ENCODE data around the gene SH3BP5.

Gene SH3BP5

DNA sequence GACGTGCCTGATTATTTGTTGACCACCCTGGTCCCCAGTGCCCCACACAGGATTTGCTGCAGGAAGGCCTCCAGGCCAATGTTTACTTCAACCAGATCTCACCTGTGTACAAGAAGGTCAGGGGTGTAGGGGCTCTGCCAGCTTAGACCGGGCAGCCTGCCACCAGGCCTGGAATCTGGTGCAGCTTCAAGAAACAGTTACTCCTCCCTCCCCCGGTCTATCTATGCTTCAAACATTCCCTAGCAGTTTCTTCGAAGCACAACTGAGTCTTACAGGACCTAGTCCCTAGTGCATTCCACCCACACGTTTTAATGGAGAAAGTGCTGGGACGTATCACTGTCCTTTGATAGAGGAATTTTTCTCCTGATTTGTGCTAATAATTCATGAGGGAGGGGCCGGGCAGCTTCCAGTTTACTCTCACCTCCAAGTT lies 8.0 kb downstream of the SH3BP5 start:
- no peak for DNase-seq

DNA sequence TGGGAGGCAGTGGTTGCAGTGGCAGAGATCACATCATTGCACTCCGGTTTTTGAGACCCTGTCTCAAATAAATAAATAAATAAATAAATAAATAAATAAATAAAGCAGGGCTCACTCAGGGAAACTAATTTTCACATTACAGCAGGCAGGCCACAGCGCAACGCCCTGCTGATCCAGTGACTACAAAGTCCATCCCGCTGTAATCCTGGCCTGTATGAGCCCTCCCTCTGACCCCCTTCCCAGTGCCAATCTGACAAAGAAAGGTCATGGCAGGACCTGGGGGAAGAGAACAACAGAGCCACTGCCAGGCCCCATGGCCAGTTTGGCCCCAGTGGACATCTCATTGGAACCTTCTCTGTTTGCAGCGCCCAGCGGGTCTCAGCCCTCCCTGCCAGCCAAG lies 9.3 kb downstream of the SH3BP5 start:
- no peak for DNase-seq

DNA sequence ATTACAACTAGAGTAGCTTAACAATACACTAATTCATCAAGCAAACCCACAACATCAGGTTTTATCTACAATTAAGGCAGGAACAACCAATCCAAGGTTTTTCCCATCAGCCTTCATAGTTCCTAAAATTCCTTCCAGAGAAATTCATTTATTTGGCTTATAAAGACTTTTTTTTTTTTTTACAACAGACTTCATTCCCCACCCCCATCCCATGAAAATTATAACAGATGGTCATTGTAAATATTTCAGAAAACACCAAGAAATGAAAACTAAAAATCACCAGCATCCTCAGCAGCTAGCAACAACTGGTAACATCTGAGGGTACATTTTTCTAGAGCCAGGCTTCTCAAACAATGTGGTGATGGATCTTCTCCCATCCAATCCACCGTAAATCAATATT lies 11.0 kb downstream of the SH3BP5 start:
- DNase-seq = no peak

DNA sequence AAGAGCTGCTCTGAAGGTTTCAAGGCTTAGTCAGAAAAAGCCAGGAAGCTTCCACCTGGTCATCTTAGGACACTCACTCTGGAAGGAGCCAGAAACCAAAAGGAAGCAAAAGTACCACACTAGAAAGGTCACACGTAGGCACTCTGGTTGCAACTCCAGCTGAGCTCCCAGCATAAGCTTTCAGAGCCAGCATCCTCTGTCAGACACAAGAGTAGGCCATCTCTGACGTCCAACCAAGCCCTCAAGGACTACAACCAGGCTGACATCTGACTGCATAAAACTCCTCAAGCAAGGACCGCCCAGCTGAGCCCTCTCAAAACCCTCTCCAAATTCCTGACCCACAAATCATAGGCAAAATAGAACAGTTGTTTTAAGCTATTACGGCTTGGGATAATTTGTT lies 12.8 kb downstream of the SH3BP5 start:
- no peak for DNase-seq

DNA sequence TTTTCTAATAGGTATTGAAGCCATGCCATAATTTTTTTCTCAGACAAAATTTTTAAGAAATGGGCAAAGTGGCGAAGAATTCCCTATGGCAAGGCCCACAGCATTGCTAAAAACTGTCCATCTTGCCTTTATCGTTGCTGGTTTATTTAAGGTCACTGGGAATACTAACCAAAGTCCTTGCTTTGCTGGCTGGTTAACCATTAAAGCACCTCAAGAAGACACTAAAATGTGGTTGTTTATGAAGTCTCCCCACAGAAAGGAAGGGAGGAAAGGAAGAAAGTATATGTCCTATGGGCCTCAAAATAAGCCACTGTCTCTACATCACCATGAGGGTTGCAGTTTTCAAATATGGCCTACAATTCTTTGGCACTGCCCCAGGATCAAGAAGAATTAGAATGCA lies 13.2 kb downstream of the SH3BP5 start:
- DNase-seq = no peak

DNA sequence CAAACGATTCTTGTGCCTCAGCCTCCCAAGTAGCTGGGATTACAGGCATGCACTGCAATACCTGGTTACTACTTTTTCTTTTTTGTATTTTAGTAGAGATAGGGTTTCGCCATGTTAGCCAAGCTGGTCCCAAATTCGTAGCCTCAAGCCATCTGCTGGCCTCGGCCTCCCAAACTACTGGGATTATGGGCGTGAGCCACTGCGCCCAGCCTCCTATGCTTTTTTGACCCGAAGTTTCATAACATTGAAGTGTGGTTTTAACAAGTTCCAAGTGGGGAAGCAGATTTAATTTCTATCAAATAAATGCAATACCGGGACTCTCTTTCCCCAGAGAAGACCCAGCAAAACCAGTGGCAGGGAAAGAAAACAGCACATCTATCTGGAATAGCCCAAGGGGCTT lies 13.7 kb downstream of the SH3BP5 start:
- DNase-seq = no peak

DNA sequence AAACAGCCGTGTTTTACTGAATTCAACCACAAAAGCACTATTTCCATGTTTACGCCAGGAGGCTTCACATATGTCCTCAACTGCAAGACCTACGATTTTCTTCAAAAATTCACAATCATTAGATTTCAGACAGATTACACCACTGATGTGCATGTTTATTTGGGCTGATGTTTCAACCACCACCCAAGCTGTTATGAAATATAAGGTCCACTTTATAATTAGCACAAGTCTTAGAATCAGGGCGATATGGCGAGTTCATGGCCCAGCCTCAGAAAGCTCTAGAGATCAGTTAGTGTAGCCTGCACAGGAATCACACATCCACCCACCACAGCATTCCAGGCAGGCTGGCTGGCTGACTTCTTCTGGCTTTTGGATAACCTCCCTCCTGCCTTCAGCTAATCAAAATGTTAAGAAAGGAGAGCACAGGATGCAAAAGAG lies 15.4 kb downstream of the SH3BP5 start:
- no peak for DNase-seq

DNA sequence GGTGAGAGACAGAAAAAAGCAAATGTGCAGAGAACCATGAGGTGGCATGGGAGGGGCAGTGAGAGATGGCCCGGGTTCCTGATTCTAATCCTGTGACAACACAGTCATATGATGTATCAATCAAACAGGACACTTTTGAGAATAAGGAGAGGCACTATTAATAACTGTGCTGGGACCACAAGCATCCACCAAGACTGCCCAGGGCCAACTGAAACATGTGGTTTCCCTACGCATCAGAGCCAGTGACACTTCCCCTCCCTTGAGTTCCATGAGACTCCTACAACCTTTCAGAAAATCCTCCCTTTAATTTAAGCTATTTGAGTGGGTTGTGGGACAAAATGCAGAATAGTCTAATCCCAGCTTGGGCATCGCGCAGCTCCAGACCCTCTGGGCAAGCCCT lies 17.4 kb downstream of the SH3BP5 start:
- no peak for DNase-seq

DNA sequence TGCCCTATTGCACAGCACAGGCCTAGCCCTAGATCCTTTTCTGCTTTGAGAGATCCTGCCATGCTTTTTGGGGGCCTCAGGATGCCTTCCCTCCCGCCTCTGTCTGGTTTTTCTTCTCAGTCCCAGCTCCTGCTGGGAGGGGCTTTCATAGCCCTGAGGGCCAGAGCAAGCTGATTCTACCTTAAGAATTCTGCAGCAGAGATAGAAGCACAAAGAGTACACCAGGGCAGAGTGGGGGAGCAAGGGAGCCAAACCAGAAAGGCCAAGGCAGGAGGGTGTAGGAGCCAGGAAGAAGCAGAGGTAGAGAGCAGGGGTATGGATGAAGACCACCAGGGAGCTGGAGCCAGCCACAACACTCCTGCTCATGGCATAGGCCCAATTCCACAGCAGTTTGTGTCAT lies 18.1 kb downstream of the SH3BP5 start:
- no peak for DNase-seq

DNA sequence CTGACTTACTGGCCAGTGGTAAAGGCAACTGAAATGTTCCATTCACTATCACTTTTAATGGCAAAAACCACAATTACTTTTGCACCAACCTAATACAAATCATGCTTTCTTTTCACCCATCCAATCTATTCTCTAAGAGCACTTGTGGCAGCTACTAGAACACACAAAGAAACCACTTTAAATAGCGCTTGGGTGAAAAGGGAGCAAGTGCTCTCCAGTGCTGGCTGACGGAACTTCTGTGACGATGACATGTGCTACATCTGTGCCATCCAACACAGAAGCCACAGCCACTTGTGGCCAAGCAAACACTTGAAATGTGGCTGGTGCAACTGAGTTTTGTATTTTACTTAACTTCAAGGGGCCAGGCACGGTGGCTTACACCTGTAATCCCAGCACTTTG lies 18.9 kb downstream of the SH3BP5 start:
- peak; percentile 57 for DNase-seq

DNA sequence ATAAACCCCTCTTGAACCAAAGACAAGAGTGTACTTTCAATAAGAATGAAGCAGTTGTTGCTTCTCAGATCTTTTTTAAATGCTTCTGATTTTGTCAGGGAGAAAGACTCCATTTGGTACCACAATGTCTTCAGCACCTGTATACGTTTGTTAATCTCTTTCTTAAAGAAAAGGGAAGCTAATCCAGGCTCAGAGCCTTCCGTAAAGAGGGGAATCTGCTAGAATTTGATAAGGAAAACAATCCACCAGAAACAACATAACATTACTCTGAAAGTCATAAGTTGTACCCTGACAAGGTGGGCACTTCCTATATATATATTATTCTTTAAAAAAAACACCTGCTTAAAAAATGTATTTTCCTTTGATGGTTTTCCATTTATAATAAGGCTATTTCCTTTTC lies 19.8 kb downstream of the SH3BP5 start:
- no peak for DNase-seq

DNA sequence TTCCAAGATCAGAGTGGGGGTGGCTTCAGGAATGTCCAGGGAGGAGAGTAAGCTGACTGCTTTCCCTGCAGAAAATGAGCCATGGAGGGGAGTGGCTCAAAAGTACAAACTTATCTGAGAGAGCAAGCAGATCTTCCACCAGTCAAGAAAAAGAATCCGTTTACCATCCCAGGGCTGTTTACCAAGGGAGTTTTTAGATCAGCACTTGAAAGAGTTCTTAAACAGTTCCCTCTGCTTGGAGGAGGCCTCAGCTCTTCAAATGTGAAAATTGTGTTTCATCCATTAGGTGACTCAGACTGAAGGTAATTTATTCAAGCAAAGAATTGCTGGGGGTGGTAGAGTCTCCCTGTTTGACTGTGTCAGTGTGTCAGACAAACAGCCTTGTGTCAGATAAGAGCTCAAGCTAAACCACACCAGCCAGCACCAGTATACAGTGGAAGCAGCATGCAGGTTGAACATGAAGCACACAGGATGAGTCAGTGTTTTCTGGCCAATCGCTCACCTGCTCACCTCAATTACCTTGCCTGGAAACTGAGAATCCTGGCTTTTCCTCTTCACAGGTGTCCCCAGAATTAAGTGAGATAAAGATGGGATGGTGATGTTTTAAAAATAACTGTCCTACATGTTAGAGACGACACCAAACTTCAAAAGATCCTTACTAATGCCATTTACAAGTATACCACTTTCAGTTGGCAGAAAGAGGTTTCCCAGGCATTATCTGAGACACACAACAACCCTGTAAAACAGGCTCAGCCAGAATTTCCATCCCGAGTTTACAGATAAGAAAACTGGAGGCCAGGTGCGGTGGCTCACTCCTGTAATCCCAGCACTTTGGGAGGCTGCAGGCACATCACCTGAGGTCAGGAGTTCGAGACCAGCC lies 21.7 kb downstream of the SH3BP5 start:
- peak; percentile 28 for DNase-seq

DNA sequence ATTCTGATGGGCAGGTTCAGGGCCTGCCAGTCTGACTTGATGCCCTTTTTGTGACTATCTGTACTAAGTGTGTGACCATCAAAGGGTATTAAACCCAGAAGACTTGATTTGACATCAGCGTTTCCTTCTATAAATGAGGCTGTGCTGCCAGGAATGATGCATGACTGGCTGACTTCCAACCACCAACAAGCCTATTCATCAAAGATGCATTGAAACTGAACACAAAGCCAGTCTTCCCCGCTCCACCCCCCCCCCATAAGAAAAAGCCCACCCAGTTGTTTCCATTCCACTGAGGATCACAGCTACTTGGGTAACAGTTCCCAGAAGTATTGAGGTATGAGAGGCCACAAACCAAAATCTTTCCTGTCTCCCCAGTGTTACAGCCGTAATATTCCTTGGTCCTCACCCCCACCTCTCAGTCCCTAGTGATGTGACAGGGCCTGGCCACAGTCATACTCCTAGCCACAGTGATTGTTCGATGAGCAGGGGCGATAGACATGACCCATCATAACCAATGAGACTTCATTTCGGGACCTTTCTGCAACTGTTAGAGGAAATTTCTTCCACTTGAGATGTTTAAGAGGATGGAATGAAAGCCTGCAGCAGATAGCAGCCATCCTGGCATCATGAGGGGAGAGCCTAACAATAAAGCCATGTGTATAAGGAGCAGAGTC lies 22.6 kb downstream of the SH3BP5 start:
- DNase-seq = no peak

DNA sequence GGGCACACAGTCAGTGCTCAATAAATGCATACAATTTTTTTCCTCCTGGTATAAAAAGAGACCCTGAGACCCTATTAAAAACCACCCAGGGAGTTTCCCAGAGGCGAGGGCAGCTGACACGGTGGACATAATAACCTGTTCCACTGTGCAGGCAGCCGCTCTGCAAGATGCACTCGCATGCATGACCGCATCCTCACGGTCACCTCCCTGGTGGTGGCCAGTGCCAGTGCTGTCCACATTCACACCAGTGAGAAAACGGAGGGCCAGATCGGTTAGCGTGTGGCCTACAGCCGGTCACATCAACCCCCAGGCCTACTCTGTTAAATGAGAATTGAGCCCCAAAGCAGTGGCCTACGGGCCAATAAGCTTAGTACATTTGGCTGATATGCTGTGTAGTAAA lies 24.8 kb downstream of the SH3BP5 start:
- no peak for DNase-seq

DNA sequence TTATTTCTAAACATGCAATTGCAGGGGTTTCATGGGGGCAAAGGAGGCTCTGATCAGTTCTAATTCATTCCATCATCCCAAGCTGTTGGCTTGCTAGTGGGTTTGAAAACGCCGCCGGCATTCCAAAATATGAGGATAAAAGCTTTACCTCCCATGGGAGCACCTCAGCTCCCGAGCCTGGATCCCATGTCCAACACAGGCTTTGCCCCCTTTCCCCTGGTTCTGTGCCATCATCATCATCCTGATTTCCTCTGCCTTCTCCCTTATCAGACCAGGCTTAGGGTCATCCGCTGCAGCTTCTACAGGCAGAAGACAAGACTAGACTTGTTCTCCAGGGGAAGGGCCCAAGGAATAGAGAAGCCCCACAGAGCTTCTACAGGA lies 25.4 kb downstream of the SH3BP5 start:
- DNase-seq = no peak

DNA sequence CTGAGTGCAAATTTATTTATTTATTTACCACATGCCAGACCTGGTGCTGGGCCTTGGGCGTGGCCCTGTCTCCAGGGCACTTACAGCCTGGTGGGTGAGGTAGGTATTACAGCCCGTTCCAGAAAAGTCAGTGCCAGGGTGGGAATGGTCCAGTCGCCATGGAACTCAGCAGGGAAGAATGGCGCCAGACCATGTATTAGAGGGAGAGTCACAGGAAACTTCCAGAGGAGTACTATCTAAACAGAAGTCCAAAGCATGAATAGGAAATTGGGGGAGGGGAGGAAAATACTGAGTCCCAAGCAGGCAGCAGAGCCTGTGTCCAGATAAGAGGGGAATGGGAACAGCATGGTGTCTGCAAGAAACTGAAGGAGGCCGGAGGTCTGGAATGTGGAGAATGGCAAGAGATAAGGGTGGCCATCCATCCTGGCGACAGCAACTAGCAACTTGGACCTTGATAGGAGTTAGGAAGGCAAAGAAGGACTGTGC lies 27.0 kb downstream of the SH3BP5 start:
- peak; percentile 7 for DNase-seq

DNA sequence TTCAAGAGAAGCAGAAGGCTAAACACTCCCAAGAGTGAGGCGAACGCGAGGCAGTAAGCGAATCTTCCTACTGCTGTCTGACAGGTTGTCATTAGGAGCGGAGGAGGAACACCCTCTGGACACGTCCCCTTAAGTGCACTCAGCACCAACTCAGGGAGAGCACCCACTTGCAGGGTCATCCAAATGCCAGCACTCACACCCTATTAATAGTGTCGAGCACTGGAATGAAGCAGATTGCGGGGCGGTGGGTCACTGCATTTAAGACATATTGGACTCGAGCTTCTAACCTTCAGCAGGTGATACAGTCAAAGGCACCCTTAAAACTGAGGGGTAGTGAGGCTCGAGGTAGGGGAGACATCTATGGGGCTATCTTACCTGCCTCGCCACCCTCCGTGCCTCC lies 28.7 kb downstream of the SH3BP5 start:
- DNase-seq = no peak

DNA sequence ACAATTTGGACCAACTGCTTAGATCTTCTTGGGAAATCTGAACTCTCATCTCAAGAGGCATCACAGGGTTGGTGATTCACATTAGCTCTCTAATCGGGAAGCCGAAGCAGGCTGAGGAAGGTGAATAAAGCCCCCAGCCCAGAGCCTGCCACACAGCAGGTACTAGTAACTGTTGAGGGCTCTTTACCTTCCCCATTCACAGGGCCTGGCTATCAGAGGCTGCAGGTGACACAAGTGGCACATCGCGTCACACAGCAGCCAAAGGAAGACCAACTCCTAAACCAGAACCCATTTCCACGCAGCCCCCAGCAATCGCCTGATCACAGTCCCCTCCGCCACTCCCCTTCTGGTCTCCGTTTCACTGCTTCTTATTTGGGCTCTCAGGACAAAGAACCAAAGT lies 29.2 kb downstream of the SH3BP5 start:
- DNase-seq = no peak

DNA sequence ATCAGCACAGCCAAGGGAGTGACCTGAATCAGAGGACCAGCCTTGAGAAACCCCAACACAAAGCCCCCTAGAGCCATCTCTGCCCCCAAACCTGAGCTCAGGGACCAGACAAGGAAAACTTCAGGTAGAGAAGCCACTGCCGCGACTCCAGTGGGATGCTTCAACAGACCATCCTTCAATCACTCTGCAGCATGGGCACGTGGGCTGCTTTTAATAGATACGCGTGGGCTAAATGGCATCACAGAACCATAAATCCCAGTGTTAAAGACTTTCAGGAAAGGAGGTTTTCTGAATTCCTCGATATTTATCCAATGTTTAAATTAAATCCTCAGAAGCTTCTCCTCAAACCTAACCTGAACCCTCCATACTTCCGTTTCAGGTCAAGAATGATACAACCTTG lies 30.6 kb downstream of the SH3BP5 start:
- no peak for DNase-seq

DNA sequence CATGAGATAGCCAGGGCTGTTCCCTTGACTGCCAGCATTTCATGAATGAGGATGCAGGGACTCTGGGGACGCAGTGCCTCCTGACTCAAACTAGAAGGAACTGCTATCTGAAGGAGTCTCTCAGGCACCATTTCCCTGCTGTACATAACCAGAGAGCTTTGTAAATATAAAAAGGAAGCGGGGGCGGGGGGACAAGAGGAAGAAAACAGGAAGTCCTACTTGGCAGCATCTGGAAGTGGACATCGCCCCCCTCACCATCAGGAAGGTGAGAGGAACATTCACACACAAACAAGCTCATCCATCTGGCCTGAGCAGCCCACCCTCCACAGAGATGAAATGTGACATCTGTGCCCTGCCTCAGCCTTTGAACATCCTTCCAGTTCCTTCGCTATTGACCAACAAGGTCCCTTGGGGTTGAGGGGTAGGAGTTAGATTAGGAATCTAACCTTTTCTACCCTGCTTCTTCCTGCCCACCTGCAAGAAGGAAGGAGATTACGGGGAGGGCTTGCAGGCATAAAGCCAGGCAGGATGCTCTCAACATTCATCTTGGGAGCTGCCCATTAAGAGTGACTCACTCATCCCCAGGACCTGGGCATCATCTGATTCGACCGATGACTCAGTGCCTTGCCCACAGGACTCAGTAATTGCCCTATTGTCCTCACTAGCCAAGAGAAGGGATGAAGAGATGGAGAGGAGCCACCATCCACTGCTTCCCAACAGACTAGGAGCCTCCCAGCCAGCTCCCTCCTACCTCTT lies 31.9 kb downstream of the SH3BP5 start:
- DNase-seq = peak; percentile 34

DNA sequence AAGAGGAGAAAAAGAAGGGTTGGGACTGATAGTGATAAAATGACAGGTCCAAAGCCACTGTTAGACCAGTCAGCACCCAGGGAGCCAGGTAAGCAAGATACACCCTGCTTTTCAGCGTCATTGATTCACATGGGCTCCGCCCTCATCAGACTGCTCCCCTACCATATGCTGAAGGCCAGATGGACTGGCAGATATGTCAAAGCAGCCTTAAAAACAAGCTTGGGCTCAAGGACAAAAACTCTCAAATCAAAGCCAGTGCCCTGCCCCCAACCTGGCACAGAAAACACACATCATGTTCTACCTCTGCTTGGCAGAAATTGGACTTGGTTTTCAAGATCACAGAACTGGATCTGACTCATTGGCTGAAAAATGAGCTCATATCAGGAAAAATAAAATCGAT lies 33.4 kb downstream of the SH3BP5 start:
- DNase-seq = no peak

DNA sequence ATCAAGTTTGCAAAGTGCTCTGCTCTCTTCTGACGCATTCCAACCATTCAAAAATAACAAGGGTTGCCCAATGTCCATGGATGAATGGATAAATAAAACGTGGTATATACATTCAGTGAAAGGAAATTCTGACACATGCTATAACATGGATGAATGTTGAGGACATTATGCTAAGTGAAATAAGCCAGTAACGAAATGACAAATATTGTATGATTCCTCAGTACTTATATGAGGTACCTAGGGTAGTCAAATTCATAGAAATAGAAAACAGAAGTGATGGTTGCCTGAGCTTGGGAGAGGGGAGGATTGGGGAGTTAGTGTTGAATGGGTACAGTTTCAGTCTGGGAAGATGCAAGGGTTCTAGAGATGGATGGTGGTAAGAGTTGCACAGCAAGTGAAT lies 33.9 kb downstream of the SH3BP5 start:
- DNase-seq = no peak

DNA sequence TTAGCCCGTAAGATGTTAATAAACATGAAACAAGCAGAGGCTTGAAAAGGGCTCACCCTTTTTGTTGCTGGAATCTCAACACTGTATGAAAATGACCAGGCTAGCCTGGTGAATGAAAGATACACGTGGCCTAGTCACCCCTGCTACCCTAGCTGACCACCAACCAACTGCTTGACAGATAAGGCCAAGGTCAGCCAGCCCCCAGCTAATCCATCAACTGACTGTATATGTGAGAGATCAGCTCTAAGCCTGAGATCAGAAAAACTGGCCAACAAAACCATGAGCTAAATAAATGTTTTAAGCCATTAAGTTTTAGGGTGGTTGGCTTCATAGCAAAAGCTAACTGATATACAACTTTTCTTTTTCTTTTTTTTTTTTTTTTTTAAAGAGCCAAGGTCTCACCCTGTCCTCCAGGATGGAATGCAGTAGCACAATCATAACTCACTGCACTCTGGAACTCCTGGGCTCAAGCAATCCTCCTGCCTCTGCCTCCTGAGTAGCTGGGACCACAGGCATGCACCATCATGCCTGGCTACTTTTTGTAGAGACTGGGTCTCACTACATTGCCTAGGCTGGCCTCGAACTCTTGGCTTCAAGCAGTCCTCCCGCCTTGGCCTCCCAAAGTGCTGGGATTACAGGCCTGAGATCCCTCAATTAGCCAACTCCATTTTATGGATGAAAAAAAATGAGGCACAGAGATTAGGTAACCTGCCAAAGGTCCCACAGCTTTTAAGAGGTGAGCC lies 34.6 kb downstream of the SH3BP5 start:
- no peak for DNase-seq

Measured in DMS53 (cell line).